HCT116 (cell line): ENCODE data around the gene GSTM1.
"Not testable (repeated sequence)": the region's sequence is repeated elsewhere in the genome, so short reads cannot be mapped to it uniquely, and the experiment has no call there.

ENCODE experiments used
- CEBPB ChIP-seq: IDR thresholded peaks from 2 replicates; pipeline ENCODE4 v1.6.1; 2012; ENCODE audit warnings: low read depth
- CTCF ChIP-seq, 3 experiments: fragments of 200-600 bp in 1 of 3; sonication (generic) in 1 of 3; IDR thresholded peaks in 2 of 3; conservative IDR thresholded peaks in 1 of 3; 2 replicates each; pipeline ENCODE4 v1.5.1; 2012 to 2017; ENCODE audit warnings: low read depth in 2 of 3, low read length in 2 of 3, antibody characterized with exemption in 1 of 3, borderline replicate concordance in 1 of 3, control low read depth in 1 of 3, mild to moderate bottlenecking in 1 of 3, mixed read lengths in 1 of 3, mixed run types in 1 of 3, moderate library complexity in 1 of 3; ENCODE audit not compliant: insufficient read depth in 1 of 3
- EZH2 ChIP-seq: fragments of 200-600 bp; sonication (generic); IDR thresholded peaks from 2 replicates; pipeline ENCODE4 v1.6.1; 2017; ENCODE audit warnings: antibody characterized with exemption, mixed run types
- EZH2phosphoT487 ChIP-seq: fragments of 200-600 bp; IDR thresholded peaks from 2 replicates; pipeline ENCODE4 v1.6.1; 2018; ENCODE audit warnings: antibody characterized with exemption, borderline replicate concordance
- JUND ChIP-seq: IDR thresholded peaks from 2 replicates; pipeline ENCODE4 v1.6.1; 2012
- POLR2A ChIP-seq: IDR thresholded peaks from 2 replicates; pipeline ENCODE4 v1.7.0; 2011; ENCODE audit warnings: borderline replicate concordance; ENCODE audit not compliant: insufficient read depth, insufficient read length; ENCODE audit errors: extremely low read depth
- POLR2AphosphoS5 ChIP-seq: IDR thresholded peaks from 2 replicates; pipeline ENCODE4 v1.6.1; 2011; ENCODE audit warnings: mild to moderate bottlenecking, low read depth, low read length, moderate library complexity
- RAD21 ChIP-seq: IDR thresholded peaks from 2 replicates; pipeline ENCODE4 v1.6.1; 2012; ENCODE audit warnings: low read depth, mild to moderate bottlenecking
- REST ChIP-seq: IDR thresholded peaks from 2 replicates; pipeline ENCODE4 v1.6.1; 2012; ENCODE audit warnings: low read depth
- TCF7L2 ChIP-seq: IDR thresholded peaks from 2 replicates; pipeline ENCODE4 v1.7.0; 2011; ENCODE audit warnings: borderline replicate concordance, inconsistent platforms; ENCODE audit not compliant: insufficient read depth, insufficient read length; ENCODE audit errors: extremely low read depth
- YY1 ChIP-seq: IDR thresholded peaks from 2 replicates; pipeline ENCODE4 v1.6.1; 2011; ENCODE audit warnings: low read length, low read depth, moderate library complexity, mild to moderate bottlenecking; ENCODE audit not compliant: insufficient replicate concordance; ENCODE audit errors: extremely low read depth
- ZNF274 ChIP-seq: fragments of 200-500 bp; sonication (Bioruptor generic); IDR thresholded peaks from 2 replicates; pipeline ENCODE4 v1.6.1; 2014; ENCODE audit warnings: mild to moderate bottlenecking, low read depth, low read length, inconsistent platforms
- TF ChIP-seq, protein P1 (sequence below): IDR thresholded peaks from 2 replicates; pipeline ENCODE4 v1.6.1; 2011; ENCODE audit warnings: mild to moderate bottlenecking, low read length, moderate library complexity; ENCODE audit not compliant: insufficient replicate concordance; ENCODE audit errors: extremely low read depth
- TF ChIP-seq, protein P2 (sequence below): IDR thresholded peaks from 2 replicates; pipeline ENCODE4 v1.6.1; 2012

DNA sequence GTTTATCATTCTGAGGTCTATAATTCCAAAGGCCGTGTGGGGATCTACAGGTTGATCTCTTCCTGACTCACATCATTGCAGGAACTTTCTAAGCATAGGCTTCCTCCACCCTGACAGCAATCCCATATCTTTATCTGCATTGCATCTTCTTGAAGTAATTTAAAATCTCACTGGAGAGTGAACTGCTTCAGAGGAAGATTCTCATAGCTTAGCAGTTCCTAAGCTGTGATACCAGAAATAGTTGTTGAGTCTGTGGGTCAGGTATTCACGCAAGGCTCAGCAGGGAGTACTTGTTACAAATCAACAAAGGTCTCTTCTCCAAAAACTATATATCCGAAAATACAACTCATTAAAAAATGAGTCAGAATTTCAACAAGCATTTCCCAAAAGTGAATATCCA, 7.5 kb downstream of the GSTM1 start:
- TF ChIP-seq CTCF (IDR thresholded peaks at IDR 0.05 in 2 of 3, conservative IDR thresholded peaks at IDR 0.05 in 1 of 3; ENCODE audit: borderline replicate concordance in 1 of 3, insufficient read depth in 1 of 3, low read depth in 2 of 3, low read length in 2 of 3); EZH2phosphoT487; JUND; YY1; CEBPB; POLR2A; ZNF274; TCF7L2; EZH2; RAD21; REST; POLR2AphosphoS5: not testable (repeated sequence)
- TF ChIP-seq, protein P1, sequence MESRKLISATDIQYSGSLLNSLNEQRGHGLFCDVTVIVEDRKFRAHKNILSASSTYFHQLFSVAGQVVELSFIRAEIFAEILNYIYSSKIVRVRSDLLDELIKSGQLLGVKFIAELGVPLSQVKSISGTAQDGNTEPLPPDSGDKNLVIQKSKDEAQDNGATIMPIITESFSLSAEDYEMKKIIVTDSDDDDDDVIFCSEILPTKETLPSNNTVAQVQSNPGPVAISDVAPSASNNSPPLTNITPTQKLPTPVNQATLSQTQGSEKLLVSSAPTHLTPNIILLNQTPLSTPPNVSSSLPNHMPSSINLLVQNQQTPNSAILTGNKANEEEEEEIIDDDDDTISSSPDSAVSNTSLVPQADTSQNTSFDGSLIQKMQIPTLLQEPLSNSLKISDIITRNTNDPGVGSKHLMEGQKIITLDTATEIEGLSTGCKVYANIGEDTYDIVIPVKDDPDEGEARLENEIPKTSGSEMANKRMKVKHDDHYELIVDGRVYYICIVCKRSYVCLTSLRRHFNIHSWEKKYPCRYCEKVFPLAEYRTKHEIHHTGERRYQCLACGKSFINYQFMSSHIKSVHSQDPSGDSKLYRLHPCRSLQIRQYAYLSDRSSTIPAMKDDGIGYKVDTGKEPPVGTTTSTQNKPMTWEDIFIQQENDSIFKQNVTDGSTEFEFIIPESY = not testable (repeated sequence)
- TF ChIP-seq, protein P2, sequence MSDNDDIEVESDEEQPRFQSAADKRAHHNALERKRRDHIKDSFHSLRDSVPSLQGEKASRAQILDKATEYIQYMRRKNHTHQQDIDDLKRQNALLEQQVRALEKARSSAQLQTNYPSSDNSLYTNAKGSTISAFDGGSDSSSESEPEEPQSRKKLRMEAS = not testable (repeated sequence)
